ENCODE results near the gene TBX10. TPM values are rescaled to one million over a fixed set of nuclear protein-coding genes. Genes with fewer than 3 reads are reported as not detected.
A peak's percentile ranks its signal among the peaks of the same experiment; 100 is the strongest.

Gene TBX10
- total RNA-seq, 6 experiments from 2014 or later: not detected

- Mint-ChIP-seq H3K36me3 (ENCODE audit: low read depth) (no peaks in the 10 kb centered on the region), H3K9me3 (no peaks in the 10 kb centered on the region), H3K27ac (no peak overlapping the region)
These were observed 5.2 kb upstream of the TBX10 start for GRCh38 chr11:67644472-67645418.

GRCh38 chr11:67644042-67644441 lies 4.5 kb upstream of the TBX10 start:
- Mint-ChIP-seq H3K4me1 (ENCODE audit: low read depth) (no peaks in the 10 kb centered on the region), H3K36me3 (ENCODE audit: low read depth) (no peaks in the 10 kb centered on the region), H3K27ac (no peak overlapping the region), H3K27me3 (ENCODE audit: insufficient read depth) (peaks cover 25% of the 10 kb centered on the region), H3K9me3 (no peaks in the 10 kb centered on the region), H3K4me3 (no peak overlapping the region)
- no peak for DNase-seq
- TF ChIP-seq, protein P1, sequence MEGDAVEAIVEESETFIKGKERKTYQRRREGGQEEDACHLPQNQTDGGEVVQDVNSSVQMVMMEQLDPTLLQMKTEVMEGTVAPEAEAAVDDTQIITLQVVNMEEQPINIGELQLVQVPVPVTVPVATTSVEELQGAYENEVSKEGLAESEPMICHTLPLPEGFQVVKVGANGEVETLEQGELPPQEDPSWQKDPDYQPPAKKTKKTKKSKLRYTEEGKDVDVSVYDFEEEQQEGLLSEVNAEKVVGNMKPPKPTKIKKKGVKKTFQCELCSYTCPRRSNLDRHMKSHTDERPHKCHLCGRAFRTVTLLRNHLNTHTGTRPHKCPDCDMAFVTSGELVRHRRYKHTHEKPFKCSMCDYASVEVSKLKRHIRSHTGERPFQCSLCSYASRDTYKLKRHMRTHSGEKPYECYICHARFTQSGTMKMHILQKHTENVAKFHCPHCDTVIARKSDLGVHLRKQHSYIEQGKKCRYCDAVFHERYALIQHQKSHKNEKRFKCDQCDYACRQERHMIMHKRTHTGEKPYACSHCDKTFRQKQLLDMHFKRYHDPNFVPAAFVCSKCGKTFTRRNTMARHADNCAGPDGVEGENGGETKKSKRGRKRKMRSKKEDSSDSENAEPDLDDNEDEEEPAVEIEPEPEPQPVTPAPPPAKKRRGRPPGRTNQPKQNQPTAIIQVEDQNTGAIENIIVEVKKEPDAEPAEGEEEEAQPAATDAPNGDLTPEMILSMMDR (IDR thresholded peaks at IDR 0.05): peak; percentile 43

More at GRCh38 chr11:67644472-67645418, 5.2 kb upstream of the TBX10 start:
- H3K4me3 Mint-ChIP-seq: no peak overlapping the region
- H3K4me1 Mint-ChIP-seq (ENCODE audit: low read depth): no peaks in the 10 kb centered on the region
- TF ChIP-seq, protein P1 (IDR thresholded peaks at IDR 0.05): no peak
- DNase-seq: no peak
- peaks cover 22% of the 10 kb centered on the region for H3K27me3 Mint-ChIP-seq (ENCODE audit: insufficient read depth)

GRCh38 chr11:67642173-67643120 lies 2.9 kb upstream of the TBX10 start:
- no peak overlapping the region for H3K4me3 Mint-ChIP-seq
- TF ChIP-seq, protein P1 (IDR thresholded peaks at IDR 0.05): no peak
- H3K27ac Mint-ChIP-seq: no peak overlapping the region
- H3K36me3 Mint-ChIP-seq (ENCODE audit: low read depth): no peaks in the 10 kb centered on the region
- H3K9me3 Mint-ChIP-seq: no peaks in the 10 kb centered on the region
- no peak for DNase-seq
- H3K4me1 Mint-ChIP-seq (ENCODE audit: low read depth): no peaks in the 10 kb centered on the region
- H3K27me3 Mint-ChIP-seq (ENCODE audit: insufficient read depth): peaks cover 21% of the 10 kb centered on the region

- H3K4me1 Mint-ChIP-seq (ENCODE audit: low read depth): no peaks in the 10 kb centered on the region
- TF ChIP-seq, protein P1 (IDR thresholded peaks at IDR 0.05): no peak
- no peaks in the 10 kb centered on the region for H3K9me3 Mint-ChIP-seq
- H3K27ac Mint-ChIP-seq: no peak overlapping the region
- DNase-seq: no peak
- peaks cover 21% of the 10 kb centered on the region for H3K27me3 Mint-ChIP-seq (ENCODE audit: insufficient read depth)
- no peak overlapping the region for H3K4me3 Mint-ChIP-seq
- H3K36me3 Mint-ChIP-seq (ENCODE audit: low read depth): no peaks in the 10 kb centered on the region
These were observed 2.0 kb upstream of the TBX10 start for GRCh38 chr11:67641338-67642172.

All from HFFc6 (cell line).